Measurements from ENCODE around the gene COMMD8.

DNA sequence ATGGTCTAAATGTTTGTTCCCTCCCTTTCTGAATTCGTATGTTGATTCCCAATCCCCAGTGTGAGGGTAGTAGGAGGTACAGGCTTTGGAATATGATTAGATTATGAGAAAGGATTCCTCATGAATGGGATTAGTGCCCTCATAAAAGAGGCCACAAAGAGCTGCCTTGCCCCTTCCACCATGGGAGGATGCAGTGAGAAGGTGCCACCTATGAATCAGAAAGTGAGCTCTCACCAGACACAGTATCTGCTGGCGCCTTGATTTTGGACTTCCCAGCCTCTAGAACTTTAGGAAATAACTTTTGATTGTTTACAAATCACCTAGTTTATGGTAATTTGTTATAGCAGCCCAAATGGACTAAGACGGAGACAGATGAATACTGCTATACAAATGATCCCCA lies 25.2 kb upstream of the COMMD8 start:
- TF ChIP-seq POLR2A (IDR thresholded peaks at IDR 0.05) (no peak), EP300 (IDR thresholded peaks at IDR 0.05) (no peak)
- TF ChIP-seq, protein P1, sequence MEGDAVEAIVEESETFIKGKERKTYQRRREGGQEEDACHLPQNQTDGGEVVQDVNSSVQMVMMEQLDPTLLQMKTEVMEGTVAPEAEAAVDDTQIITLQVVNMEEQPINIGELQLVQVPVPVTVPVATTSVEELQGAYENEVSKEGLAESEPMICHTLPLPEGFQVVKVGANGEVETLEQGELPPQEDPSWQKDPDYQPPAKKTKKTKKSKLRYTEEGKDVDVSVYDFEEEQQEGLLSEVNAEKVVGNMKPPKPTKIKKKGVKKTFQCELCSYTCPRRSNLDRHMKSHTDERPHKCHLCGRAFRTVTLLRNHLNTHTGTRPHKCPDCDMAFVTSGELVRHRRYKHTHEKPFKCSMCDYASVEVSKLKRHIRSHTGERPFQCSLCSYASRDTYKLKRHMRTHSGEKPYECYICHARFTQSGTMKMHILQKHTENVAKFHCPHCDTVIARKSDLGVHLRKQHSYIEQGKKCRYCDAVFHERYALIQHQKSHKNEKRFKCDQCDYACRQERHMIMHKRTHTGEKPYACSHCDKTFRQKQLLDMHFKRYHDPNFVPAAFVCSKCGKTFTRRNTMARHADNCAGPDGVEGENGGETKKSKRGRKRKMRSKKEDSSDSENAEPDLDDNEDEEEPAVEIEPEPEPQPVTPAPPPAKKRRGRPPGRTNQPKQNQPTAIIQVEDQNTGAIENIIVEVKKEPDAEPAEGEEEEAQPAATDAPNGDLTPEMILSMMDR (IDR thresholded peaks at IDR 0.05): no peak
